Immature natural killer cell (primary cell): Measurements from ENCODE around the gene SPATS2. TPM values are rescaled to one million over a fixed set of nuclear protein-coding genes. Genes with fewer than 3 reads are reported as not detected.
"Not testable (repeated sequence)": the region's sequence is repeated elsewhere in the genome, so short reads cannot be mapped to it uniquely, and the experiment has no call there.

Experiments used
- DNase-seq, 3 donors: peaks; one replicate each; pipeline ENCODE4 v3.0.0; 2022; ENCODE audit warnings: mixed read lengths in 1 of 3
- H3K27ac Mint-ChIP-seq, 6 donors: one replicate each; pipeline ENCODE4 v1.8.0; 2020; ENCODE audit warnings: mixed read lengths in 6 of 6, mild to moderate bottlenecking in 5 of 6, inconsistent platforms in 4 of 6, moderate library complexity in 3 of 6
- H3K27me3 Mint-ChIP-seq, 3 donors: one replicate each; pipeline ENCODE4 v1.8.0; 2020 to 2021; ENCODE audit warnings: low read depth in 3 of 3, mild to moderate bottlenecking in 3 of 3, mixed read lengths in 3 of 3, moderate library complexity in 3 of 3, inconsistent platforms in 1 of 3
- H3K36me3 Mint-ChIP-seq, 3 donors: one replicate each; pipeline ENCODE4 v1.8.0; 2020; ENCODE audit warnings: mixed read lengths in 3 of 3, inconsistent platforms in 2 of 3, mild to moderate bottlenecking in 2 of 3
- H3K4me1 Mint-ChIP-seq, 2 donors: one replicate each; pipeline ENCODE4 v1.8.0; 2020; ENCODE audit warnings: inconsistent platforms in 2 of 2, mild to moderate bottlenecking in 2 of 2, mixed read lengths in 2 of 2, moderate library complexity in 1 of 2
- H3K4me3 Mint-ChIP-seq, 5 donors: one replicate each; pipeline ENCODE4 v1.8.0; 2020; ENCODE audit warnings: mild to moderate bottlenecking in 5 of 5, mixed read lengths in 5 of 5, inconsistent platforms in 3 of 5, moderate library complexity in 3 of 5
- H3K9me3 Mint-ChIP-seq, 6 donors: one replicate each; pipeline ENCODE4 v1.8.0; 2020; ENCODE audit warnings: mild to moderate bottlenecking in 6 of 6, mixed read lengths in 6 of 6, inconsistent platforms in 4 of 6, moderate library complexity in 3 of 6
- polyA plus RNA-seq, 3 donors: library from polyadenylated mRNA; unstranded; fragments of 300-500 nt; fragmentation: Illumina TruSeq; gene quantifications; one replicate each; pipeline ENCODE4 v1.2.3, GENCODE V29; 2021

SPATS2 gene
- polyA plus RNA-seq, 3 donors from 2014 or later = 3.1 to 10.8 TPM; not detected in 1

DNA sequence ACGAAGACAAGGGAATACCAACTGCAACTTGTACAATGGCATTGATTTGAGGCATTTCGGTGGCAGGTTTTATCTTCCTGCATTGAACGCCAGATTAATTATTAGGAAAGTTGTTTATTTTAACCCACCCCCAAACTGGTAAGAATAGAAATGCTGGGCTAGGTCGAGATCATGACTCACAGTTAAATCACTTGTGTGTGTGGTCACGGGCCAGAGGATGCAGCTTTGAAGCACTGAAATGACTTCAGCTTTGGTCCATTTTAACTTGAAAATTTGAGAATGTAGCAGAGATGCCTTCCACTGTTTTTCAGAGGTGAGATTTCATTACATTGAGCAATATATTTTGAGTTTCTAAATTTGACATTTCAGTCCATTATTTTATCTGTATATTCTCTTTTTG is 148.0 kb downstream of the SPATS2 start:
- no peaks in the 10 kb centered on the region for H3K27me3 Mint-ChIP-seq
- H3K27ac Mint-ChIP-seq = no peak overlapping the region
- no peaks in the 10 kb centered on the region for H3K9me3 Mint-ChIP-seq
- DNase-seq = no peak
- H3K4me1 Mint-ChIP-seq = no peaks in the 10 kb centered on the region
- H3K36me3 Mint-ChIP-seq = peaks cover 1 to 8% (median 4%) of the 10 kb centered on the region in 3 donors
- H3K4me3 Mint-ChIP-seq = no peak overlapping the region

DNA sequence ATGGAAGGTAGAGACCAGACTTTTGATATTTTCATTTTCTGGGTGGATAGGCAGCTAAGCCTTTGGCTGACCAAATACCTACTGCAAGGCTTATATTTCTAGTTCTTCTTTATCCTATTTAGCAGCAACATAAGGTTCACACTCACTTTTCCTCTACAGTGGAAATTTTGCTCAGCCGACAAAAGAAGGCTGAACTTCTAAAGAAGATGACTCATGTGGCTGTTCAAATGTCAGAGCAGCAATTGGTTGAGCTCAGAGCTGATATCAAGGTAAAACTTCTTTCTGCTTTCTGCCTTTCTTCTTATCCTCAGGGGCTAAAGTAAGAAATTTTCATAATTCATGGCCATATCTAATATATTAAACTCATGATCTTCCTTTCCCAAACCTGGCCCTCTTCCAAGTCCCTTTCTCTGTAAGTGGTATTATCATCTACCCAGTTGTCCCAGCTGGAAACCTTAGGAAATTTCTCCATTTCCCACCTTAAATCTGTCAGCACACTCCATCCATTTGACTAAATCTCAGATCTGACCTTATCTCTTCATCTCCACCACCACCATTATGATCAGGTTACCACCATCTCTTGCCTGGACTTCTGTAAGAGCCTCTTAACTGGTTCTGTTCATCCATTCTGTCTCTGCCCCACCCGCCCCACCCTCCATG is 151.8 kb downstream of the SPATS2 start:
- Mint-ChIP-seq H3K27ac (no peak overlapping the region), H3K4me1 (no peaks in the 10 kb centered on the region), H3K9me3 (no peaks in the 10 kb centered on the region), H3K4me3 (no peak overlapping the region), H3K36me3 (peaks cover 3 to 20% (median 12%) of the 10 kb centered on the region in 3 donors), H3K27me3 (no peaks in the 10 kb centered on the region)
- no peak for DNase-seq

DNA sequence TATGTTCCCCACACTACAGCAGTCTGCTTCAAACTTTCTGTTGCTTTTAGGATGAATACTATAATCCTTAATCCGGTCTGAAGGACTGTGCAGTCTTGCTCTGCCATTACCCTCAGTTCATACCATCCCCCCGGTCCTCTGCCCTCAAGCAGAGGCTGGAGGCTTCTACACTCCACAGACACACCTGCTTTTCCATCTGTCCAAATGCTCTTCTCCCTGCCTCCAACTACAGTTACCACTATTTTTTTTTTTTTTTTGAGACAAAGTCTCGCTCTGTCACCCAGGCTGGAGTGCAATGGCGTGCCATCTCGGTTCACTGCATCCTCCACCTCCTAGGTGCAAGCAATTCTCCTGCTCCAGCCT is 152.3 kb downstream of the SPATS2 start:
- no peak for DNase-seq
- Mint-ChIP-seq H3K27ac (no peak overlapping the region), H3K4me3 (no peak overlapping the region), H3K27me3 (no peaks in the 10 kb centered on the region), H3K9me3 (no peaks in the 10 kb centered on the region), H3K4me1 (no peaks in the 10 kb centered on the region), H3K36me3 (peaks cover 3 to 20% (median 12%) of the 10 kb centered on the region in 3 donors)

DNA sequence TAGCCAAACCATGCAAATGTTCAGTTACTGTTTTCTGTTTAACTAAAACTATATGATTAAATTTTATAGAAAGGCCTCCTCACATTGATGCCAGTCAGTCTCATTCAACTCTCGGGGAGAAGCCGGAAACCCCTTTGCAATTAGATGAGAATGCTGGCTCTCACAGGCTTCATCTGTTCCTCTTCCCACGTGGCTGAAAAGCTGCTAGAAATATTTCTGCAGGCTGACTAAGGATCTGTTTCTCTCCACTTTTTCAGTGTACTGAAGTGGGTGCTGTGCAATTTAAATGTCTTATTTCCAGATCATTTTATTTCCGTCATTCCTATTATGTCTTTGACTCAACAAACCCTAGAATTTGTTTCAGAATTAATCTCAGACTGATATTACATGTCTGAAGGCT is 154.1 kb downstream of the SPATS2 start:
- Mint-ChIP-seq H3K27me3 (no peaks in the 10 kb centered on the region), H3K36me3 (peaks cover 18 to 25% (median 18%) of the 10 kb centered on the region in 3 donors), H3K4me3 (no peak overlapping the region), H3K27ac (no peak overlapping the region), H3K4me1 (no peaks in the 10 kb centered on the region), H3K9me3 (no peaks in the 10 kb centered on the region)
- DNase-seq = no peak

DNA sequence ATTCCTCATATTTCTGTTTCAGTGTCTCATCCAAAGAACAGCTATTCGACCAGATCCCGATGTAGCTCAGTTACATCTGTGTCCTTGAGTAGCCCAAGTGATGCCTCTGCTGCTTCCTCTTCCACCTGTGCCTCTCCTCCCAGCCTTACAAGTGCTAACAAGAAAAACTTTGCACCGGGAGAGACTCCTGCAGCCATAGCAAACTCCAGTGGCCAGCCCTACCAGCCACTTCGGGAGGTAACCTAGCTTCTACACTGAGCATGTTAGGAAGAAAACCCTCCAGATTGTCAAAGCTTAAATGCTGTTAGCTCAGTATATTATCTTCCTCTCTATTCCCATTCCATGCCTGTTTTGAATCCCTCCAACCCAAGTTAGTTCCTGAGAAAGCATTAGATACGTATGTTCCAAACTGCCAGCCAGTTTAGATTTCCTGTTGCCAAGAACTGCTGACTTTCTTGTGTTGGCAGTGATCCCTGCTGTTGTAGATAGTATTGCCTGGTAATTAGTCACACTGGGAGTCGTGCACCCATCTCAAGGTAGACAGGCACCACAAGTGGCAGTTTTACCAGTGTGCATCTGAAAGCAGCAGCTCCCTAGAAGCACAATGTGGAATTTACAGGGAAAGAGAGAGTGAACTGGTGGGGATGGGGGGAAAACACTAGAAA is 157.5 kb downstream of the SPATS2 start:
- peaks cover 24 to 29% (median 26%) of the 10 kb centered on the region in 3 donors for H3K36me3 Mint-ChIP-seq
- H3K27ac Mint-ChIP-seq = peak overlapping the region in 1 of 6 donors; percentile 10
- no peaks in the 10 kb centered on the region for H3K9me3 Mint-ChIP-seq
- DNase-seq = no peak
- no peak overlapping the region for H3K4me3 Mint-ChIP-seq
- no peaks in the 10 kb centered on the region for H3K4me1 Mint-ChIP-seq
- peaks cover 0 to 1% (median 0%) of the 10 kb centered on the region in 3 donors for H3K27me3 Mint-ChIP-seq

DNA sequence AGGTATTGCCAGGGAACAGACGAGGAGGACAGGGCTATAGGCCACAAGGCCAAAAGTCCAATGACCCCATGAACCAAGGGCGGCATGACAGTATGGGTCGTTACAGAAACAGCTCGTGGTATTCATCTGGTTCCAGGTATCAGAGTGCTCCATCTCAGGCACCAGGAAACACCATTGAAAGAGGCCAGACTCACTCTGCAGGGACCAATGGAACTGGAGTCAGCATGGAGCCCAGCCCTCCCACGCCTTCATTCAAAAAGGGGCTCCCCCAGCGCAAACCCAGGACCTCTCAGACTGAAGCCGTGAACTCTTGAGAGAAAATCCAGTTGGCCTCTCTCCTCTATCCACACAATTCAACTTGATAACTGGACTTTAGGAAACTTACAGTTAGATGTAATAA is 158.7 kb downstream of the SPATS2 start:
- no peak for DNase-seq
- peaks cover 0 to 1% (median 0%) of the 10 kb centered on the region in 3 donors for H3K27me3 Mint-ChIP-seq
- H3K4me1 Mint-ChIP-seq = no peaks in the 10 kb centered on the region
- no peaks in the 10 kb centered on the region for H3K9me3 Mint-ChIP-seq
- H3K4me3 Mint-ChIP-seq = no peak overlapping the region
- peaks cover 21 to 26% (median 25%) of the 10 kb centered on the region in 3 donors for H3K36me3 Mint-ChIP-seq
- no peak overlapping the region for H3K27ac Mint-ChIP-seq

DNA sequence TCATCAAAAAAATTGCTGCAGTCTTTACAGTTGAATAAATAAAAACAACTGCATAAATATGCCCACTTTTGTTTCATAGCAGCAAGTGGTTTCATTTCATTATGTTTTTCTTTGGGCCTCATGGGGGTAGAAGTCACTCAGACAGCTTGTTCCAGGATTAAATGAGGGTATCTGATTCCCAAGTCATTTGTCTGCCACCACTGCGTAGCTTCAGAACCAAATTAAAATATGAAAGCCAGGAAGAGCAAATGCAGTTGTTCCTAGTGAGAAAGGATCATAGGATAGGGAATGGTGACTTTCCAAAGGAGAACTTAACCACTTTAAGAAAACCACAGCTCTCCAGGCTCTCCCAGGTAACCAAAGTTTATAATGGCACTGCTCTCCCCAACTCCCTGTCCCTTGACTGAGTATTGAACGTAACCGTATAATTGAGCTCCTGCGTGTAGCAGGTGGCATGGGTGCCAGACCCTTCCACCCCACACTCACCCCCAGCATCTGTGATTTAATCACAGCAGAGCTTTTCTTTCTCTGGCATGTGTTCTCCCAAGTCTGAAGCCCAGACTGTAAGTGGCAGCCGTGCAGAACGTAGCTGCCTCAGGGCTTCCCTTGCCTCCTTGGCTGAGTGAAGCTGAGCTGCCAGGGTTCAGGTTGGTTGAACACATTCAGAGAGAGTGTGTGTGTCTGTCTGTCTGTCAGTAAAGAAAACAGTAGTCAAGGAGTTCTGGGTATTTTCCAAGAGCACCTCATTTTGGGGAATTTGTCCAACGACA is 160.3 kb downstream of the SPATS2 start:
- Mint-ChIP-seq H3K27ac (no peak overlapping the region), H3K27me3 (peaks cover 0 to 1% (median 0%) of the 10 kb centered on the region in 3 donors), H3K9me3 (no peaks in the 10 kb centered on the region), H3K36me3 (peaks cover 18 to 25% (median 19%) of the 10 kb centered on the region in 3 donors), H3K4me3 (no peak overlapping the region), H3K4me1 (no peaks in the 10 kb centered on the region)
- no peak for DNase-seq

DNA sequence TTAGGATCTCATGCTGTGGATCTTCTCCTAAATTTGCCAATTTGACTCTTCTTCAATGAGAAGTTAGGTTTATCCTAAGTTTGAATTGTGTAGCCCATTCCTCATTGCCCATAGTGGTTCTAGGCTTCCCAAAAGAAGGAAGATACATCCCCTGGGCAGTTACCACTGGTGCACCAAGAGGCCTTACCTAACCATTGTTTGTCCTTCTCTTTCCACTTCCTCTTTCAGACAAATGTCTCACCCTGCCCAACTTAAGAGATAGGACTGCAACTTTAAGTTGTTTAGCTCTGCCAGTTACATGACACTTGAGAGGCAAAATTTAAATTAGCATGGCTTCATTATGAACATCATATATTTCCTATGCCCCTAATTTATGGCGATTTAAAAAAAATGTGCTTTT is 162.2 kb downstream of the SPATS2 start:
- Mint-ChIP-seq H3K27ac (no peak overlapping the region), H3K4me3 (no peak overlapping the region), H3K9me3 (no peaks in the 10 kb centered on the region), H3K36me3 (peaks cover 14 to 25% (median 15%) of the 10 kb centered on the region in 3 donors), H3K27me3 (peaks cover 0 to 1% (median 0%) of the 10 kb centered on the region in 3 donors), H3K4me1 (no peaks in the 10 kb centered on the region)
- DNase-seq = no peak

DNA sequence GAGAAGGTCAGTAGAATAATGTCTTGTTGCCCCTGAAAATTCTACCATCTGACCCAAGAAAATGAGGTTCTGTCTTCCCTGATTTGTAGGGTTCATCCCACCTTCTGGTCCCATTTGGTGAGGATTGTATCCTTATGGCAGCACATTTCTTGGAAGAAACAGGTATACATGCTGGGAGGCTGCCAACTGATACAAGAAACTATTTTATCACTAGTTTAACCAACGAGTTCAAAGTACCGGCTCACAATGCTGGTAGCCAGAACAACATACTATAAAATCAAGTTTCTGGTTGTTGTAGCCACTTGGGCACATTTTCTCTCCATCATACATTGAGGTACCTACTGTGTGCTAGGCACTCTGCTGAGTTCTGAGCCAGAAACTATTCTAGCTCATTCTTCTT is 164.5 kb downstream of the SPATS2 start:
- Mint-ChIP-seq H3K27me3 (peaks cover 2 to 6% (median 3%) of the 10 kb centered on the region in 3 donors), H3K27ac (no peak overlapping the region), H3K4me1 (no peaks in the 10 kb centered on the region), H3K36me3 (peaks cover 3 to 9% (median 5%) of the 10 kb centered on the region in 3 donors), H3K4me3 (no peak overlapping the region), H3K9me3 (no peaks in the 10 kb centered on the region)
- DNase-seq = no peak

DNA sequence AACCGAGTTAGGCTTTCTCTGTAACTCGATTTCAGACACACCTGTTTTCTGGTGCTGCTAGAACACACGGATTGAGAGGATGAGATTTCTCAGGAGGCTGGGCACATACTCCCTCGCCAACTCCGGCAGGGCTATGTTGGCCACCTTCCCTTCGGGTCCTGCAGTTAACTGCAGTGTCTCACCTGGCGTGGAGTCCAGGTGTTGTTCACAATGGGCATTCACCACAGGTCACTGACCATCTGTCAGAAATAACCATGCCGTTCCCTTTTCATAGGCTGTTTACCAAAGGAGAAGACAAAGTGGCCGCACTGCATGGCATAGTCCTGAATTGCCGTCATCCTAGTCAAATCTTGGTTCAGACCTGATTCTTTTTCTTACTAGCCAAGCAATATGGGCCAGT is 166.1 kb downstream of the SPATS2 start:
- Mint-ChIP-seq H3K27me3 (peaks cover 10 to 13% (median 12%) of the 10 kb centered on the region in 3 donors), H3K27ac (no peak overlapping the region), H3K4me1 (peaks cover 8 to 10% of the 10 kb centered on the region in 2 donors)

DNA sequence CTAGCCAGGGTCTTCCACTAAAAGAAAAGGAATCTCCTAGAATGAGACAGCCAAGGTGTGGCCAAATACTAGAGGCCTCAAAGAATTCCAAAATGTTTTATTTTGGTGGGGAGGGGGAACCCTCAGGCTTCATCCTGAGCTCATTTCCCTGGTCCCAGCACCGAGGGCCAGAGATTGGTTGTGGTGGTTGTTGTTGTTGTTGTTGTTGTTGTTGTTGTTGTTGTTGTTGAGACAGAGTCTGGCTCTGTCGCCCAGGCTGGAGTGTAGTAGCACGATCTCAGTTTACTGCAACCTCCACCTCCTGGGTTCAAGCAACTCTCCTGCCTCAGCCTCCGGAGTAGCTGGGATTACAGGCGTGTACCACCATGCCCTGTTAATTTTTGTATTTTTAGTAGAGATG is 166.9 kb downstream of the SPATS2 start:
- not testable (repeated sequence) for DNase-seq, H3K27ac Mint-ChIP-seq, H3K36me3 Mint-ChIP-seq, H3K9me3 Mint-ChIP-seq
- peak overlapping the region in 1 of 5 donors; percentile 45 for H3K4me3 Mint-ChIP-seq
- peaks cover 8 to 10% of the 10 kb centered on the region in 2 donors for H3K4me1 Mint-ChIP-seq
- peaks cover 10 to 14% (median 12%) of the 10 kb centered on the region in 3 donors for H3K27me3 Mint-ChIP-seq

More for the DNA sequence above, 166.1 kb downstream of the SPATS2 start:
- no peak overlapping the region for H3K4me3 Mint-ChIP-seq
- H3K9me3 Mint-ChIP-seq = peaks cover 0 to 2% (median 0%) of the 10 kb centered on the region in 6 donors
- DNase-seq = no peak
- peaks cover 0 to 3% (median 2%) of the 10 kb centered on the region in 3 donors for H3K36me3 Mint-ChIP-seq

DNA sequence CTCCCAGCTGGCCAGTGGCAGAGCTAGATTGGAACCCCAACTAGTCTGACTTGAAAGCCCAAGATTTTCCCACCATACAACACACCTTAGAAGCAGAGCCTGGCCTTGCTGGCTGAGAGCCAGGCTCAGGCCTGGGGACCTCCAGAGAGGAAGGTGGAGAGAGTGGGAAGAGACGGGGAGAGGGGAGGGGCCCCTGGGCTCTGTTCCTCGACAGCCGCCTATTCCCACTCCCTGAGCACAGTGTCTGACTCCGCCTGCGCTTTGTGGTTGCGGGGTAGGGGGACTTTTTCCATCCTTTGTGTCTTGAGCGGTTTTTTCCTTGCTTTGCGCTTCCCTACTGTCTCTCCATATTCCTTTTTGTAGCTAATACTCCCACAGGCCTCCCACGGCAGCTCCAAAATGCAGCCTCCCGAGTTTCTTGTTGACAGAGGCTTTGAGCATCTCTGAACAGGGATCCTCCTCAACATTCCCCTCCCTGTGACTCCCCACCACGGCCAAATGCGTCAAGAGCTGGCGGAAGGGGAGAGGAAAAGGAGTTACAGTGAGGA is 167.5 kb downstream of the SPATS2 start:
- H3K27ac Mint-ChIP-seq = no peak overlapping the region
- H3K27me3 Mint-ChIP-seq = peaks cover 10 to 18% (median 12%) of the 10 kb centered on the region in 3 donors
- no peak overlapping the region for H3K4me3 Mint-ChIP-seq
- no peaks in the 10 kb centered on the region for H3K36me3 Mint-ChIP-seq
- DNase-seq = no peak
- H3K4me1 Mint-ChIP-seq = peaks cover 8 to 10% of the 10 kb centered on the region in 2 donors
- H3K9me3 Mint-ChIP-seq = peaks cover 0 to 2% (median 0%) of the 10 kb centered on the region in 6 donors

DNA sequence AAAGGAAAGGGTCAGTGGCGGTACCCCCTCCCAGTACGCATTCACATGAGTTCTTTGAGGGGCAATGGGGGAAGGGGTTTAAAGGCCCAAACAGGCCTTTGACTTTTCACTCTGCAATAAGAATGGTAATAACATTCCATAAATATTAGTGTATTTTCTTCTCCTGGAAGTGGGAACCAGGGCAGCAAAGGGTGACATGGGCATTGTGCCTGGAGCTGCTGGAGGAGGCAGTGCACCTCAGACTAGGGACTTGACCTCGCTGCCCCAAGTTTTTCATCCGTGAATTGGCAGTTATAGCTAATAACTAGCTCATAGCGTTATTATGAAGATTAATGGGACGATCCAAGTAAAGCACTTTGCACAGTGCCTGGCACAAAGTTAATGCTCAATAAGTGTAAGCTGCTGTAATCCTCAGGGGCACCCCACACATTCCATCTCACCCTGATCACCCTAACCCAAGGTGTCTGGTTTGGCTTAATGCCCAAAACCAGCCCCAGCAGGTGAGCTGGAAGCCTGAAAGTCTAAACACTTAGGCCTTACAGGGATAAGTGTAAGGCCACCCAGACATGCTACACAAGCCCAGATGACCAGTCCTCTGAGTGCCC is 168.8 kb downstream of the SPATS2 start:
- Mint-ChIP-seq H3K27me3 (peaks cover 10 to 25% (median 18%) of the 10 kb centered on the region in 3 donors), H3K9me3 (peaks cover 0 to 2% (median 0%) of the 10 kb centered on the region in 6 donors), H3K4me3 (no peak overlapping the region), H3K27ac (no peak overlapping the region), H3K4me1 (peaks cover 10% of the 10 kb centered on the region in 2 donors), H3K36me3 (no peaks in the 10 kb centered on the region)
- DNase-seq = no peak
